Cardiac atrium fibroblast (primary cell): ENCODE data around the gene VIL1. TPM values are rescaled to one million over a fixed set of nuclear protein-coding genes. Genes with fewer than 3 reads are reported as not detected.

Experiments
- total RNA-seq: library from RNA; depleted of rRNA; stranded (reverse); fragments of >200 nt; gene quantifications from 2 replicates; pipeline ENCODE4 v1.2.3, GENCODE V29; 2015

The VIL1 gene
- total RNA-seq = not detected in 2 replicates

GRCh38 chr2:218418717-218419458, at the start of gene VIL1:
VIL1 (plus strand) TSS chr2:218419123; CDS start chr2:218423779, 4,656 bp downstream.

GRCh38 chr2:218381916-218382366, 37.0 kb upstream of the VIL1 start, which contains the start of gene SLC11A1:
SLC11A1 (plus strand) TSS chr2:218382273; CDS start chr2:218382369, 96 bp downstream.

GRCh38 chr2:218399391-218400166, 19.3 kb upstream of the VIL1 start, which contains the start of gene CTDSP1:
CTDSP1 (plus strand) TSS chr2:218399868; CDS start chr2:218400091, 223 bp downstream.

Other genes with a start within 250 kb of the VIL1 start
- 444 and 448 TPM in 2 replicates for gene ARPC2, start 201.9 kb upstream of the VIL1 start, total RNA-seq
- not detected in 2 replicates for gene GPBAR1, start 158.1 kb upstream of the VIL1 start, total RNA-seq
- 86.7 and 116 TPM in 2 replicates for gene AAMP, start 149.0 kb upstream of the VIL1 start, total RNA-seq
- 32.9 and 36.3 TPM in 2 replicates for gene PNKD, start 148.6 kb upstream of the VIL1 start, total RNA-seq
- 109 and 139 TPM in 2 replicates for gene TMBIM1, start 126.6 kb upstream of the VIL1 start, total RNA-seq
- gene CATIP, start 62.3 kb upstream of the VIL1 start, total RNA-seq = not detected in 2 replicates
- gene SLC11A1, start 36.9 kb upstream of the VIL1 start, total RNA-seq = under 0.01 TPM in 2 replicates
- 87.0 and 94.2 TPM in 2 replicates for gene CTDSP1, start 19.3 kb upstream of the VIL1 start, total RNA-seq
- gene USP37, start 149.2 kb downstream of the VIL1 start, total RNA-seq = 4.2 and 6.5 TPM in 2 replicates
- gene CNOT9, start 149.7 kb downstream of the VIL1 start, total RNA-seq = 38.5 and 49.6 TPM in 2 replicates
- gene PLCD4, start 188.8 kb downstream of the VIL1 start, total RNA-seq = 0.49 and 1.3 TPM in 2 replicates
- 4.9 and 7.9 TPM in 2 replicates for gene ZNF142, start 240.5 kb downstream of the VIL1 start, total RNA-seq
- gene BCS1L, start 240.6 kb downstream of the VIL1 start, total RNA-seq = 19.8 and 27.3 TPM in 2 replicates